GM18505 (cell line): ENCODE measurements around the gene GFOD1.
"Not testable (repeated sequence)": the region's sequence is repeated elsewhere in the genome, so short reads cannot be mapped to it uniquely, and the experiment has no call there.

Source experiments
- ATAC-seq: cut with Tn5 transposase; IDR thresholded peaks from one replicate; pipeline ENCODE4 v1.9.1; 2021; ENCODE audit not compliant: unreplicated experiment
- POLR2A ChIP-seq: IDR thresholded peaks from 4 replicates; pipeline ENCODE4 v1.6.1; 2011; ENCODE audit warnings: borderline replicate concordance; ENCODE audit not compliant: insufficient read depth, insufficient read length; ENCODE audit errors: extremely low read depth

Gene GFOD1

GRCh38 chr6:13461805-13462204, 25.6 kb downstream of the GFOD1 start:
- no peak for TF ChIP-seq POLR2A
- ATAC-seq = no peak

GRCh38 chr6:13461307-13461706, 26.1 kb downstream of the GFOD1 start:
- ATAC-seq = no peak
- no peak for TF ChIP-seq POLR2A

GRCh38 chr6:13460289-13460688, 27.1 kb downstream of the GFOD1 start:
- ATAC-seq = not testable (repeated sequence)

- no peak for TF ChIP-seq POLR2A
- no peak for ATAC-seq
These were observed 29.8 kb downstream of the GFOD1 start for GRCh38 chr6:13457577-13457976.

GRCh38 chr6:13455552-13455966, 31.8 kb downstream of the GFOD1 start:
- no peak for TF ChIP-seq POLR2A
- ATAC-seq = no peak

GRCh38 chr6:13454286-13455221, 32.8 kb downstream of the GFOD1 start:
- peak; percentile 36 for TF ChIP-seq POLR2A
- peak; percentile 43 for ATAC-seq

- no peak for TF ChIP-seq POLR2A
- no peak for ATAC-seq
These were observed 33.6 kb downstream of the GFOD1 start for GRCh38 chr6:13453771-13454251.

GRCh38 chr6:13453153-13453552, 34.2 kb downstream of the GFOD1 start:
- TF ChIP-seq POLR2A = no peak
- no peak for ATAC-seq

- TF ChIP-seq POLR2A = no peak
- no peak for ATAC-seq
These were observed 34.9 kb downstream of the GFOD1 start for GRCh38 chr6:13452346-13453117.

GRCh38 chr6:13451181-13451895, 36.1 kb downstream of the GFOD1 start:
- no peak for TF ChIP-seq POLR2A
- ATAC-seq = no peak

GRCh38 chr6:13450628-13451027, 36.8 kb downstream of the GFOD1 start:
- ATAC-seq = no peak
- no peak for TF ChIP-seq POLR2A

GRCh38 chr6:13447949-13448724, 39.3 kb downstream of the GFOD1 start:
- ATAC-seq = no peak
- no peak for TF ChIP-seq POLR2A

GRCh38 chr6:13446381-13446780, 41.0 kb downstream of the GFOD1 start:
- no peak for TF ChIP-seq POLR2A
- no peak for ATAC-seq

GRCh38 chr6:13445744-13446115, 41.7 kb downstream of the GFOD1 start:
- no peak for ATAC-seq
- no peak for TF ChIP-seq POLR2A
